ENCODE results near the gene PPP1R3E. TPM values are rescaled to one million over a fixed set of nuclear protein-coding genes. Genes with fewer than 3 reads are reported as not detected.
A peak's percentile ranks its signal among the peaks of the same experiment; 100 is the strongest.

Gene PPP1R3E
- total RNA-seq, 1 experiment from 2014 or later: 7.8 TPM

GRCh38 chr14:23344481-23344880, 41.8 kb upstream of the PPP1R3E start:
- TF ChIP-seq CTCF (IDR thresholded peaks at IDR 0.05; ENCODE audit: unreplicated experiment): no peak
- no peak for DNase-seq (ENCODE audit: unreplicated experiment)
- H3K27ac Mint-ChIP-seq (ENCODE audit: low read depth, unreplicated experiment): no peak overlapping the region
- H3K4me1 Mint-ChIP-seq (ENCODE audit: insufficient read depth, unreplicated experiment): no peaks in the 10 kb centered on the region
- no peak overlapping the region for H3K4me3 Mint-ChIP-seq (ENCODE audit: unreplicated experiment)
- CTCF ChIA-PET: no interaction called here
- POLR2A ChIA-PET: no interaction called here
- no peaks in the 10 kb centered on the region for H3K9me3 Mint-ChIP-seq (ENCODE audit: unreplicated experiment)
- intact Hi-C loops (cut with micrococcal nuclease): no loop called here
- H3K36me3 Mint-ChIP-seq (ENCODE audit: insufficient read depth, unreplicated experiment): no peaks in the 10 kb centered on the region
- BruUV-seq (replicated peaks): no TSS peak
- H3K27me3 Mint-ChIP-seq (ENCODE audit: insufficient read depth, unreplicated experiment): peaks cover 7% of the 10 kb centered on the region

- no peak for TF ChIP-seq CTCF (IDR thresholded peaks at IDR 0.05; ENCODE audit: unreplicated experiment)
- no peaks in the 10 kb centered on the region for H3K9me3 Mint-ChIP-seq (ENCODE audit: unreplicated experiment)
- BruUV-seq (replicated peaks): no TSS peak
- ChIA-PET CTCF (no interaction called here), POLR2A (interaction anchor here (1.5 kb wide), 1 partner anchor 18 kb away, joined by 6 read pairs; the partner anchor contains the start of gene PABPN1)
- no peaks in the 10 kb centered on the region for H3K36me3 Mint-ChIP-seq (ENCODE audit: insufficient read depth, unreplicated experiment)
- no peaks in the 10 kb centered on the region for H3K27me3 Mint-ChIP-seq (ENCODE audit: insufficient read depth, unreplicated experiment)
- H3K4me1 Mint-ChIP-seq (ENCODE audit: insufficient read depth, unreplicated experiment): no peaks in the 10 kb centered on the region
- intact Hi-C loops (cut with micrococcal nuclease): no loop called here
- no peak for DNase-seq (ENCODE audit: unreplicated experiment)
- H3K27ac Mint-ChIP-seq (ENCODE audit: low read depth, unreplicated experiment): no peak overlapping the region
- no peak overlapping the region for H3K4me3 Mint-ChIP-seq (ENCODE audit: unreplicated experiment)
Observed at GRCh38 chr14:23339506-23340268, 37.0 kb upstream of the PPP1R3E start.

GRCh38 chr14:23335623-23336022, 33.0 kb upstream of the PPP1R3E start:
- DNase-seq (ENCODE audit: unreplicated experiment): no peak
- no peaks in the 10 kb centered on the region for H3K36me3 Mint-ChIP-seq (ENCODE audit: insufficient read depth, unreplicated experiment)
- no peak overlapping the region for H3K27ac Mint-ChIP-seq (ENCODE audit: low read depth, unreplicated experiment)
- no peaks in the 10 kb centered on the region for H3K27me3 Mint-ChIP-seq (ENCODE audit: insufficient read depth, unreplicated experiment)
- no peak for TF ChIP-seq CTCF (IDR thresholded peaks at IDR 0.05; ENCODE audit: unreplicated experiment)
- ChIA-PET CTCF (interaction anchor here (1.4 to 1.6 kb wide), 3 partner anchors 9 to 44 kb away, joined by 3 to 9 read pairs (median 3); no protein-coding TSS in a partner anchor), POLR2A (interaction anchor here (1.2 kb wide), 2 partner anchors 8 to 14 kb away, joined by 3 to 4 read pairs; partner anchors contain the start of gene PABPN1)
- H3K4me1 Mint-ChIP-seq (ENCODE audit: insufficient read depth, unreplicated experiment): no peaks in the 10 kb centered on the region
- intact Hi-C loops (cut with micrococcal nuclease): no loop called here
- no TSS peak for BruUV-seq (replicated peaks)
- no peaks in the 10 kb centered on the region for H3K9me3 Mint-ChIP-seq (ENCODE audit: unreplicated experiment)
- H3K4me3 Mint-ChIP-seq (ENCODE audit: unreplicated experiment): no peak overlapping the region

- DNase-seq (ENCODE audit: unreplicated experiment): peak; percentile 78
- TF ChIP-seq CTCF (IDR thresholded peaks at IDR 0.05; ENCODE audit: unreplicated experiment): peak; percentile 80
- CTCF ChIA-PET: interaction anchor here (0.6 to 4.8 kb wide), 15 partner anchors 14 to 261 kb away, joined by 3 to 62 read pairs (median 4); partner anchors contain the start of gene CMTM5
- no peaks in the 10 kb centered on the region for H3K9me3 Mint-ChIP-seq (ENCODE audit: unreplicated experiment)
- no peak overlapping the region for H3K27ac Mint-ChIP-seq (ENCODE audit: low read depth, unreplicated experiment)
- no TSS peak for BruUV-seq (replicated peaks)
- no peak overlapping the region for H3K4me3 Mint-ChIP-seq (ENCODE audit: unreplicated experiment)
- peaks cover 11% of the 10 kb centered on the region for H3K4me1 Mint-ChIP-seq (ENCODE audit: insufficient read depth, unreplicated experiment)
- intact Hi-C loops (cut with micrococcal nuclease): loop anchor here (1.0 to 2.0 kb wide), 4 partner anchors 34 to 235 kb away; no protein-coding TSS in a partner anchor
- no peaks in the 10 kb centered on the region for H3K27me3 Mint-ChIP-seq (ENCODE audit: insufficient read depth, unreplicated experiment)
- H3K36me3 Mint-ChIP-seq (ENCODE audit: insufficient read depth, unreplicated experiment): peaks cover 52% of the 10 kb centered on the region
- POLR2A ChIA-PET: interaction anchor here (1.2 to 2.7 kb wide), 4 partner anchors 8 to 54 kb away, joined by 3 to 12 read pairs (median 4); partner anchors contain the start of genes BCL2L2 and PPP1R3E
Observed at GRCh38 chr14:23327947-23328744, 25.5 kb upstream of the PPP1R3E start.

Measured in MCF 10A (cell line).